Keratinocyte (primary cell): ENCODE results near the gene FMNL2. TPM values are rescaled to one million over a fixed set of nuclear protein-coding genes. Genes with fewer than 3 reads are reported as not detected.

ENCODE experiments used
- DNase-seq: peaks from one replicate; pipeline ENCODE4 v3.0.0-alpha.2; 2011; ENCODE audit warnings: low read depth, missing footprints, low spot score
- FAIRE-seq: peaks from 2 replicates; lab custom pipeline; 2011; peaks lifted over from hg19 to GRCh38; lab: Jason Lieb, UNC
- H2AFZ ChIP-seq: 2 replicates; pipeline ENCODE4 v1.6.0; 2012; ENCODE audit warnings: low read length, control low read depth, inconsistent platforms; ENCODE audit not compliant: control insufficient read depth
- H3K27ac ChIP-seq: 2 replicates; pipeline ENCODE4 v1.5.1; 2011; ENCODE audit warnings: low read length; ENCODE audit not compliant: control insufficient read depth, insufficient read depth
- H3K27me3 ChIP-seq: 3 replicates; pipeline ENCODE4 v1.6.0; 2011; ENCODE audit warnings: low read length; ENCODE audit not compliant: control insufficient read depth, insufficient read depth; ENCODE audit errors: extremely low read depth
- H3K36me3 ChIP-seq, 2 experiments: 2 replicates in 1 of 2; 3 replicates in 1 of 2; pipeline ENCODE4 v1.5.1; 2011; ENCODE audit warnings: low read length in 2 of 2, mild to moderate bottlenecking in 1 of 2; ENCODE audit not compliant: control insufficient read depth in 2 of 2, insufficient read depth in 2 of 2; ENCODE audit errors: extremely low read depth in 1 of 2
- H3K4me1 ChIP-seq: 3 replicates; pipeline ENCODE4 v1.5.1; 2011; ENCODE audit warnings: low read length; ENCODE audit not compliant: control insufficient read depth, insufficient read depth; ENCODE audit errors: extremely low read depth
- H3K4me2 ChIP-seq: 3 replicates; pipeline ENCODE4 v1.6.0; 2011; ENCODE audit warnings: low read depth, low read length; ENCODE audit not compliant: control insufficient read depth, insufficient read depth; ENCODE audit errors: extremely low read depth
- H3K4me3 ChIP-seq, 3 experiments: fragments of 200-600 bp in 1 of 3; sonication (generic) in 1 of 3; 2 replicates in 2 of 3; 3 replicates in 1 of 3; pipeline ENCODE4 v1.5.1; 2011 to 2016; ENCODE audit warnings: low read length in 3 of 3, mild to moderate bottlenecking in 3 of 3, control low read depth in 2 of 3, inconsistent platforms in 1 of 3, low read depth in 1 of 3, mixed read lengths in 1 of 3, mixed run types in 1 of 3, moderate library complexity in 1 of 3; ENCODE audit not compliant: control insufficient read depth in 2 of 3, insufficient read depth in 2 of 3; ENCODE audit errors: extremely low read depth in 1 of 3
- H3K79me2 ChIP-seq: 2 replicates; pipeline ENCODE4 v1.6.0; 2012; ENCODE audit warnings: low read length; ENCODE audit not compliant: control insufficient read depth, insufficient read depth
- H3K9ac ChIP-seq: 3 replicates; pipeline ENCODE4 v1.6.0; 2011; ENCODE audit warnings: low read length; ENCODE audit not compliant: control insufficient read depth, insufficient read depth; ENCODE audit errors: extremely low read depth
- H3K9me1 ChIP-seq: 3 replicates; pipeline ENCODE4 v1.6.0; 2011; ENCODE audit warnings: low read length; ENCODE audit not compliant: control insufficient read depth, insufficient read depth; ENCODE audit errors: extremely low read depth
- H3K9me3 ChIP-seq: 2 replicates; pipeline ENCODE4 v1.5.1; 2012; ENCODE audit warnings: low read depth, low read length; ENCODE audit not compliant: control insufficient read depth
- H4K20me1 ChIP-seq: 3 replicates; pipeline ENCODE4 v1.6.0; 2011; ENCODE audit warnings: low read length; ENCODE audit not compliant: control insufficient read depth, insufficient read depth; ENCODE audit errors: extremely low read depth
- EZH2 ChIP-seq: IDR thresholded peaks from one replicate; pipeline ENCODE4 v1.6.1; 2012; ENCODE audit warnings: inconsistent platforms, mild to moderate bottlenecking, low read length, moderate library complexity
- dilution Hi-C: fragments of 300-500 bp; cut with MboI; formaldehyde crosslinking; loops from one replicate; pipeline ENCODE4 v1.7.0; 2020; ENCODE audit warnings: low sequenced_read_pairs; ENCODE audit not compliant: extremely low pct_ligation_motif_present
- polyA plus RNA-seq, 5 experiments: library from polyadenylated mRNA; depleted of rRNA in 3 of 5; stranded (reverse) in 3 of 5; stranded (forward) in 1 of 5; unstranded in 1 of 5; fragments of >200 nt; gene quantifications; 1 replicate in 1 of 5; 2 replicates in 3 of 5; 3 replicates in 1 of 5; pipeline versions ENCODE4 v1.2.1 to v1.2.3, GENCODE V29; 2011 to 2012; ENCODE audit warnings: missing spikeins in 2 of 5, low read depth in 1 of 5, low replicate concordance in 1 of 5
- TF ChIP-seq, protein P1 (sequence below), 3 experiments: IDR thresholded peaks in 1 of 3; conservative IDR thresholded peaks in 1 of 3; optimal IDR thresholded peaks in 1 of 3; 2 replicates in 2 of 3; 3 replicates in 1 of 3; pipeline versions ENCODE3 to v1.5.1; 2011; ENCODE audit warnings: low read length in 3 of 3, mild to moderate bottlenecking in 3 of 3, moderate library complexity in 2 of 3, control low read depth in 1 of 3, inconsistent platforms in 1 of 3; ENCODE audit not compliant: insufficient read depth in 2 of 3; ENCODE audit errors: extremely low read depth in 1 of 3

Gene FMNL2
- polyA plus RNA-seq, 1 donor (not counting 4 experiments of a cell fraction or from before 2014, with no cell fraction given) = 62.7 TPM

DNA sequence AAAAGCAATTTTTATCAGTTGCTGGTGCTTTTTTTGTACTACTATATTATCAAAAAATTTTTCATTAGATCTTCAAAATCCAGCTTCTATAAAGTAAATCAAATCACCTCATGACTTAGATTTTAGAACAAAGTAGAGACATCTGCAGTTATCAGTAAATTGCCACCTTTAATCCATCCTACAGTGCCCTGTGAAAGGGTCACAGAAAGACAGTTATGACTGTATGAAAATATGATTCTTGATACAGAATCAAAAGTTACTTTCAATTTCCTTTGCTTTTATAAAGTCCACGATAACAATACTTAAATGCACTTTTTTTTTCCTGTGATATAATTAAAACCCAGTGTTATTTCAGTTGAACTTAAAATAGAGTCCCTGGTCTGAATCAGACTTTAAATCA, 320.9 kb downstream of the FMNL2 start:
- H3K9me1 ChIP-seq = no peaks in the 10 kb centered on the region
- dilution Hi-C loops = no loop called here
- H3K9ac ChIP-seq = no peak overlapping the region

GRCh38 chr2:152657043-152657442, 322.1 kb downstream of the FMNL2 start:
- Histone ChIP-seq H3K36me3 (peaks cover 14 to 21% of the 10 kb centered on the region in 2 experiments), H2AFZ (no peak overlapping the region), H3K4me3 (no peak overlapping the region), H3K9me3 (no peaks in the 10 kb centered on the region), H3K9me1 (no peaks in the 10 kb centered on the region), H3K4me1 (no peaks in the 10 kb centered on the region), H3K9ac (no peak overlapping the region), H4K20me1 (no peaks in the 10 kb centered on the region), H3K4me2 (no peak overlapping the region), H3K27me3 (no peaks in the 10 kb centered on the region), H3K27ac (no peak overlapping the region), H3K79me2 (no peaks in the 10 kb centered on the region)
- TF ChIP-seq EZH2 = no peak
- TF ChIP-seq, protein P1, sequence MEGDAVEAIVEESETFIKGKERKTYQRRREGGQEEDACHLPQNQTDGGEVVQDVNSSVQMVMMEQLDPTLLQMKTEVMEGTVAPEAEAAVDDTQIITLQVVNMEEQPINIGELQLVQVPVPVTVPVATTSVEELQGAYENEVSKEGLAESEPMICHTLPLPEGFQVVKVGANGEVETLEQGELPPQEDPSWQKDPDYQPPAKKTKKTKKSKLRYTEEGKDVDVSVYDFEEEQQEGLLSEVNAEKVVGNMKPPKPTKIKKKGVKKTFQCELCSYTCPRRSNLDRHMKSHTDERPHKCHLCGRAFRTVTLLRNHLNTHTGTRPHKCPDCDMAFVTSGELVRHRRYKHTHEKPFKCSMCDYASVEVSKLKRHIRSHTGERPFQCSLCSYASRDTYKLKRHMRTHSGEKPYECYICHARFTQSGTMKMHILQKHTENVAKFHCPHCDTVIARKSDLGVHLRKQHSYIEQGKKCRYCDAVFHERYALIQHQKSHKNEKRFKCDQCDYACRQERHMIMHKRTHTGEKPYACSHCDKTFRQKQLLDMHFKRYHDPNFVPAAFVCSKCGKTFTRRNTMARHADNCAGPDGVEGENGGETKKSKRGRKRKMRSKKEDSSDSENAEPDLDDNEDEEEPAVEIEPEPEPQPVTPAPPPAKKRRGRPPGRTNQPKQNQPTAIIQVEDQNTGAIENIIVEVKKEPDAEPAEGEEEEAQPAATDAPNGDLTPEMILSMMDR (optimal IDR thresholded peaks at IDR 0.05 in 1 of 3, IDR thresholded peaks at IDR 0.05 in 1 of 3, conservative IDR thresholded peaks at IDR 0.05 in 1 of 3; ENCODE audit: extremely low read depth in 1 of 3, insufficient read depth in 2 of 3, low read length in 3 of 3) = no peak
- dilution Hi-C loops = no loop called here
- no peak for FAIRE-seq
- DNase-seq = no peak

More for the DNA sequence above, 320.9 kb downstream of the FMNL2 start:
- H3K36me3 ChIP-seq = peaks cover 10 to 20% of the 10 kb centered on the region in 2 experiments
- no peaks in the 10 kb centered on the region for H4K20me1 ChIP-seq
- H3K4me1 ChIP-seq = no peaks in the 10 kb centered on the region
- no peaks in the 10 kb centered on the region for H3K27me3 ChIP-seq
- H3K4me3 ChIP-seq = no peak overlapping the region
- FAIRE-seq (no peak), DNase-seq (no peak)
- H3K27ac ChIP-seq = no peak overlapping the region
- H3K4me2 ChIP-seq = no peak overlapping the region
- H3K79me2 ChIP-seq = no peaks in the 10 kb centered on the region
- no peak overlapping the region for H2AFZ ChIP-seq
- TF ChIP-seq, protein P1 (optimal IDR thresholded peaks at IDR 0.05 in 1 of 3, IDR thresholded peaks at IDR 0.05 in 1 of 3, conservative IDR thresholded peaks at IDR 0.05 in 1 of 3; ENCODE audit: extremely low read depth in 1 of 3, insufficient read depth in 2 of 3, low read length in 3 of 3) = no peak
- no peak for TF ChIP-seq EZH2
- H3K9me3 ChIP-seq = no peaks in the 10 kb centered on the region
